ENCODE measurements around the gene IKBKG.

The IKBKG gene

DNA sequence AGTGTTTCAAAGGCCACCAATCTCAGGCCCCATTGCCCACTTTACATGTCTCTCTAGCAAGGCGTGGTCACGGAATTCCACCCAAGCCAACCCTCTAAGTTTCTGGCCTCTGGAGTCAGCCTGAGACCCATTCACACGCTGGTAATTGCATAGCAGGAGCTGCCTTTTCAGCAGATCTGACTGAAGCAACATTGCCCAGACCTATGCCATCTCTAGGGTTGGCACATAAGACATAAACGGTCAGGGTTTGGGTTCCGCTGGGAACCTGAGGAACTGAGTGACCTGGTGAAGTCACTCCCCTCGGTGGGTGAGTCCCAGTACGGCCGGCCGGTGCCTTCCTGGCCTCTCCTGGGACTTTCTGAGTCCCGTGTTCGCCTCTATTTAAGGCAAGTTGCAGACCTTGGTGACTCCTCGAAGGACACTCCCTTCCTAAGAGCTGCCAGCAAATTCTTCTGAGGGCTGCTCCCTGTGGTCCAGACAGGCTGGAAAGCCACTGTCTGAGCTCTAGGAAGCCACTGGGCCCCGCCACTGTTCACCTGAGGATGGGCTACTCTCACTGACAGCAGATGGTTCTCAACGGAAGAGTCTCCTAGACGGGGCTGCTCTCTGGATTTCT is 53.4 kb downstream of the IKBKG start:
- H3K9me3 ChIP-seq (ENCODE audit: control insufficient read depth, insufficient read depth, low read depth, low read length): no peaks in the 10 kb centered on the region
- no peak for TF ChIP-seq ZNF248 (tag by site-specific recombination; IDR thresholded peaks at IDR 0.05)
- no peak for TF ChIP-seq ZBTB8A (tag by site-specific recombination; IDR thresholded peaks at IDR 0.05)
- TF ChIP-seq, protein P1, sequence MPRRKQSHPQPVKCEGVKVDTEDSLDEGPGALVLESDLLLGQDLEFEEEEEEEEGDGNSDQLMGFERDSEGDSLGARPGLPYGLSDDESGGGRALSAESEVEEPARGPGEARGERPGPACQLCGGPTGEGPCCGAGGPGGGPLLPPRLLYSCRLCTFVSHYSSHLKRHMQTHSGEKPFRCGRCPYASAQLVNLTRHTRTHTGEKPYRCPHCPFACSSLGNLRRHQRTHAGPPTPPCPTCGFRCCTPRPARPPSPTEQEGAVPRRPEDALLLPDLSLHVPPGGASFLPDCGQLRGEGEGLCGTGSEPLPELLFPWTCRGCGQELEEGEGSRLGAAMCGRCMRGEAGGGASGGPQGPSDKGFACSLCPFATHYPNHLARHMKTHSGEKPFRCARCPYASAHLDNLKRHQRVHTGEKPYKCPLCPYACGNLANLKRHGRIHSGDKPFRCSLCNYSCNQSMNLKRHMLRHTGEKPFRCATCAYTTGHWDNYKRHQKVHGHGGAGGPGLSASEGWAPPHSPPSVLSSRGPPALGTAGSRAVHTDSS (tag by site-specific recombination; IDR thresholded peaks at IDR 0.05): no peak
- no peak for TF ChIP-seq ZNF791 (tag by site-specific recombination; IDR thresholded peaks at IDR 0.05)
- TF ChIP-seq PRDM2 (tag by site-specific recombination; IDR thresholded peaks at IDR 0.05; ENCODE audit: borderline replicate concordance): no peak
- TF ChIP-seq ZNF692 (tag by site-specific recombination; IDR thresholded peaks at IDR 0.05): no peak
- TF ChIP-seq KLF17 (tag by site-specific recombination; IDR thresholded peaks at IDR 0.05): no peak
- TF ChIP-seq ZNF654 (tag by site-specific recombination; IDR thresholded peaks at IDR 0.05; ENCODE audit: low read depth): no peak
- no peak for TF ChIP-seq KLF16 (tag by site-specific recombination; IDR thresholded peaks at IDR 0.05)
- TF ChIP-seq GLIS1 (tag by site-specific recombination; IDR thresholded peaks at IDR 0.05): no peak
- TF ChIP-seq ZNF514 (tag by site-specific recombination; IDR thresholded peaks at IDR 0.05): no peak
- TF ChIP-seq, protein P2, sequence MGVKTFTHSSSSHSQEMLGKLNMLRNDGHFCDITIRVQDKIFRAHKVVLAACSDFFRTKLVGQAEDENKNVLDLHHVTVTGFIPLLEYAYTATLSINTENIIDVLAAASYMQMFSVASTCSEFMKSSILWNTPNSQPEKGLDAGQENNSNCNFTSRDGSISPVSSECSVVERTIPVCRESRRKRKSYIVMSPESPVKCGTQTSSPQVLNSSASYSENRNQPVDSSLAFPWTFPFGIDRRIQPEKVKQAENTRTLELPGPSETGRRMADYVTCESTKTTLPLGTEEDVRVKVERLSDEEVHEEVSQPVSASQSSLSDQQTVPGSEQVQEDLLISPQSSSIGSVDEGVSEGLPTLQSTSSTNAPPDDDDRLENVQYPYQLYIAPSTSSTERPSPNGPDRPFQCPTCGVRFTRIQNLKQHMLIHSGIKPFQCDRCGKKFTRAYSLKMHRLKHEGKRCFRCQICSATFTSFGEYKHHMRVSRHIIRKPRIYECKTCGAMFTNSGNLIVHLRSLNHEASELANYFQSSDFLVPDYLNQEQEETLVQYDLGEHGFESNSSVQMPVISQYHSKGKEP (tag by site-specific recombination; IDR thresholded peaks at IDR 0.05): no peak
- TF ChIP-seq PRDM4 (tag by site-specific recombination; IDR thresholded peaks at IDR 0.05): no peak
- no peak for TF ChIP-seq PATZ1 (tag by site-specific recombination; IDR thresholded peaks at IDR 0.05)
- no peak for TF ChIP-seq FEZF1 (tag by site-specific recombination; IDR thresholded peaks at IDR 0.05)
- CTCF ChIA-PET: no interaction called here
- POLR2A ChIA-PET: interaction anchor here (1.0 kb wide), 1 partner anchor 110 kb away, joined by 3 read pairs; the partner anchor contains the start of gene SLC10A3
- H3K4me3 ChIP-seq (ENCODE audit: low read depth, low read length): no peak overlapping the region
- no peaks in the 10 kb centered on the region for H3K36me3 ChIP-seq (ENCODE audit: control insufficient read depth in 2 of 2, insufficient read depth in 1 of 2, low read length in 2 of 2)
- no peaks in the 10 kb centered on the region for H3K4me1 ChIP-seq (ENCODE audit: control insufficient read depth, insufficient read depth, low read length)
- H3K27ac ChIP-seq (ENCODE audit: extremely low read depth, low read depth, low read length): no peak overlapping the region
